Neural progenitor cell (in vitro differentiated cells): Measurements from ENCODE around the gene MGAT4B.

Experiments
- CTCF ChIP-seq: fragments of 200-600 bp; sonication (generic); IDR thresholded peaks from 2 replicates; pipeline ENCODE4 v1.5.1; 2017; ENCODE audit warnings: antibody characterized with exemption, mild to moderate bottlenecking
- EZH2 ChIP-seq: fragments of 200-600 bp; sonication (generic); IDR thresholded peaks from 2 replicates; pipeline ENCODE4 v1.6.1; 2017; ENCODE audit warnings: antibody characterized with exemption, mild to moderate bottlenecking, moderate library complexity

GRCh38 chr5:179828756-179829421 lies 22.2 kb upstream of the MGAT4B start:
- TF ChIP-seq CTCF: no peak
- no peak for TF ChIP-seq EZH2
